ENCODE results near the gene ZNF14.
A peak's percentile ranks its signal among the peaks of the same experiment; 100 is the strongest.
"Not testable (repeated sequence)": the region's sequence is repeated elsewhere in the genome, so short reads cannot be mapped to it uniquely, and the experiment has no call there.

Gene ZNF14

GRCh38 chr19:19732579-19733501 lies at the start of gene ZNF14:
Gene ZNF14 (minus strand): TSS chr19:19733112. CDS start chr19:19732958, 154 bp downstream.
- DNase-seq = peak; percentile 98

GRCh38 chr19:19781791-19782190 lies 48.9 kb upstream of the ZNF14 start:
- DNase-seq = peak; percentile 21

- DNase-seq = no peak
These were observed 45.8 kb upstream of the ZNF14 start for GRCh38 chr19:19778666-19779065.

- peak; percentile 13 for DNase-seq
These were observed 44.8 kb upstream of the ZNF14 start for GRCh38 chr19:19777692-19778091.

- peak; percentile 99 for DNase-seq
These were observed 43.5 kb upstream of the ZNF14 start for GRCh38 chr19:19776206-19777008.

GRCh38 chr19:19775891-19776205 lies 42.9 kb upstream of the ZNF14 start:
- peak; percentile 89 for DNase-seq

GRCh38 chr19:19774354-19775033 lies 41.6 kb upstream of the ZNF14 start:
- DNase-seq = peak; percentile 35

GRCh38 chr19:19771963-19772362 lies 39.1 kb upstream of the ZNF14 start:
- not testable (repeated sequence) for DNase-seq

- DNase-seq = not testable (repeated sequence)
These were observed 37.1 kb upstream of the ZNF14 start for GRCh38 chr19:19769971-19770370.

- no peak for DNase-seq
These were observed 25.3 kb upstream of the ZNF14 start for GRCh38 chr19:19758164-19758563.

GRCh38 chr19:19752760-19753403 lies 20.0 kb upstream of the ZNF14 start:
- no peak for DNase-seq

- no peak for DNase-seq
These were observed 18.9 kb upstream of the ZNF14 start for GRCh38 chr19:19751846-19752245.

- no peak for DNase-seq
These were observed 18.2 kb upstream of the ZNF14 start for GRCh38 chr19:19750842-19751790.

- DNase-seq = no peak
These were observed 17.3 kb upstream of the ZNF14 start for GRCh38 chr19:19749908-19750841.

GRCh38 chr19:19749117-19749907 lies 16.4 kb upstream of the ZNF14 start:
- no peak for DNase-seq

GRCh38 chr19:19748249-19748938 lies 15.5 kb upstream of the ZNF14 start:
- DNase-seq = no peak

- DNase-seq = no peak
These were observed 14.7 kb upstream of the ZNF14 start for GRCh38 chr19:19747357-19748220.
